GM20431 (cell line): Measurements from ENCODE around the gene GON4L.
"Not testable (repeated sequence)": the region's sequence is repeated elsewhere in the genome, so short reads cannot be mapped to it uniquely, and the experiment has no call there.

Experiments
- in situ Hi-C: fragments of 300-500 bp; cut with MseI, MboI; formaldehyde crosslinking; loops from one replicate; pipeline ENCODE4 v1.15.0; 2020; ENCODE audit warnings: low sequenced_read_pairs; ENCODE audit not compliant: unreplicated experiment

The GON4L gene

GRCh38 chr1:155760751-155761475 is 96.1 kb downstream of the GON4L start:
- in situ Hi-C loops, result no loop called here

- in situ Hi-C loops, result no loop called here
Measured at GRCh38 chr1:155759966-155760630, 96.9 kb downstream of the GON4L start.

- in situ Hi-C loops, result not testable (repeated sequence)
Measured at GRCh38 chr1:155759017-155759416, 98.0 kb downstream of the GON4L start.

- in situ Hi-C loops, result not testable (repeated sequence)
Measured at GRCh38 chr1:155748141-155748540, 108.9 kb downstream of the GON4L start.

- in situ Hi-C loops, result not testable (repeated sequence)
Measured at GRCh38 chr1:155747586-155747985, 109.4 kb downstream of the GON4L start.

GRCh38 chr1:155745284-155746228 is 111.5 kb downstream of the GON4L start:
- in situ Hi-C loops, result not testable (repeated sequence)

- in situ Hi-C loops, result no loop called here
Measured at GRCh38 chr1:155744711-155745283, 112.2 kb downstream of the GON4L start.

- in situ Hi-C loops, result no loop called here
Measured at GRCh38 chr1:155741908-155742307, 115.1 kb downstream of the GON4L start.

- in situ Hi-C loops, result no loop called here
Measured at GRCh38 chr1:155740995-155741394, 116.0 kb downstream of the GON4L start.

- in situ Hi-C loops, result no loop called here
Measured at GRCh38 chr1:155729031-155729898, 127.7 kb downstream of the GON4L start.

- in situ Hi-C loops, result no loop called here
Measured at GRCh38 chr1:155725142-155725541, 131.9 kb downstream of the GON4L start.

GRCh38 chr1:155719703-155720102 is 137.3 kb downstream of the GON4L start:
- in situ Hi-C loops, result no loop called here

- in situ Hi-C loops, result not testable (repeated sequence)
Measured at GRCh38 chr1:155718524-155719115, 138.4 kb downstream of the GON4L start.

- in situ Hi-C loops, result no loop called here
Measured at GRCh38 chr1:155717041-155717440, 140.0 kb downstream of the GON4L start.

GRCh38 chr1:155715777-155716176 is 141.2 kb downstream of the GON4L start:
- in situ Hi-C loops, result no loop called here

- in situ Hi-C loops, result not testable (repeated sequence)
Measured at GRCh38 chr1:155715056-155715455, 142.0 kb downstream of the GON4L start.

GRCh38 chr1:155713075-155713474 is 143.9 kb downstream of the GON4L start:
- in situ Hi-C loops, result no loop called here

GRCh38 chr1:155712636-155713035 is 144.4 kb downstream of the GON4L start:
- in situ Hi-C loops, result not testable (repeated sequence)

GRCh38 chr1:155711457-155711856 is 145.6 kb downstream of the GON4L start:
- in situ Hi-C loops, result not testable (repeated sequence)
